ENCODE measurements around the gene CD207.

CD207 gene

DNA sequence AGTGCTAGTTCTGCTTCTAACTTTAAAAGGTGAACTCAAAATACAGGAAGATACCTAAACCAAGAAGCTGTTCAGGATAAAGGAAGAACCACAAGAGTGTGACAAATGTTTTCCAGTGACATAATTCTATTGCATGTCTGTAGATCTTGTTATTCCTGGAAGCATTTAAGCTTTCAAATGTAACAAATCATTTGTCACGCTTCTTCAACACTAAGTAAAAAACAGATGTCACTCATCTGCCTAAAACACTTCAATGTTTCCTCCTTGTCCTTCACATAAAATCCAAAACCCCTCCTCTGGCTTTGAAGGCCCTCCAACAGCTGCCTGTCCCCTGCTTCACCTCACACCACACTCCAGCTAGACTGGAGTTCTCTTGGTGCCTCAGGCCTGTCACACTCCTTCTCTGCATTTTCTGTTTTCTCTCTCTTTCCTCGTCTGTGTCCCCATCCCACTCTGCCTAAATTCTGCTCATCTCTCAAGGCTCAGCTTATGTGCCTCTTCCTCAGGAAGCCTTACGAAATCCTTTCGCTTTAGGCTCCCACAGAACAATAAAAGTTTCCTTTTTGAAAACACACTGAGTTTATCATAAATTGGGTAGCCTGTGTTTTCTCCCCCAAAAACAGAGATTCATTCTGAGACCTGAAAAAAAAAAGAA lies 8.8 kb downstream of the CD207 start:
- no peaks in the 10 kb centered on the region for H3K36me3 Mint-ChIP-seq (ENCODE audit: low read depth)
- TF ChIP-seq, protein P1, sequence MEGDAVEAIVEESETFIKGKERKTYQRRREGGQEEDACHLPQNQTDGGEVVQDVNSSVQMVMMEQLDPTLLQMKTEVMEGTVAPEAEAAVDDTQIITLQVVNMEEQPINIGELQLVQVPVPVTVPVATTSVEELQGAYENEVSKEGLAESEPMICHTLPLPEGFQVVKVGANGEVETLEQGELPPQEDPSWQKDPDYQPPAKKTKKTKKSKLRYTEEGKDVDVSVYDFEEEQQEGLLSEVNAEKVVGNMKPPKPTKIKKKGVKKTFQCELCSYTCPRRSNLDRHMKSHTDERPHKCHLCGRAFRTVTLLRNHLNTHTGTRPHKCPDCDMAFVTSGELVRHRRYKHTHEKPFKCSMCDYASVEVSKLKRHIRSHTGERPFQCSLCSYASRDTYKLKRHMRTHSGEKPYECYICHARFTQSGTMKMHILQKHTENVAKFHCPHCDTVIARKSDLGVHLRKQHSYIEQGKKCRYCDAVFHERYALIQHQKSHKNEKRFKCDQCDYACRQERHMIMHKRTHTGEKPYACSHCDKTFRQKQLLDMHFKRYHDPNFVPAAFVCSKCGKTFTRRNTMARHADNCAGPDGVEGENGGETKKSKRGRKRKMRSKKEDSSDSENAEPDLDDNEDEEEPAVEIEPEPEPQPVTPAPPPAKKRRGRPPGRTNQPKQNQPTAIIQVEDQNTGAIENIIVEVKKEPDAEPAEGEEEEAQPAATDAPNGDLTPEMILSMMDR (IDR thresholded peaks at IDR 0.05; ENCODE audit: unreplicated experiment in 3 of 3) = no peak
- H3K9me3 Mint-ChIP-seq = no peaks in the 10 kb centered on the region
- peaks cover 18% of the 10 kb centered on the region for H3K4me1 Mint-ChIP-seq
- peaks cover 17% of the 10 kb centered on the region for H3K27me3 Mint-ChIP-seq (ENCODE audit: low read depth)
- H3K4me3 Mint-ChIP-seq = no peak overlapping the region
- H3K27ac Mint-ChIP-seq = no peak overlapping the region

DNA sequence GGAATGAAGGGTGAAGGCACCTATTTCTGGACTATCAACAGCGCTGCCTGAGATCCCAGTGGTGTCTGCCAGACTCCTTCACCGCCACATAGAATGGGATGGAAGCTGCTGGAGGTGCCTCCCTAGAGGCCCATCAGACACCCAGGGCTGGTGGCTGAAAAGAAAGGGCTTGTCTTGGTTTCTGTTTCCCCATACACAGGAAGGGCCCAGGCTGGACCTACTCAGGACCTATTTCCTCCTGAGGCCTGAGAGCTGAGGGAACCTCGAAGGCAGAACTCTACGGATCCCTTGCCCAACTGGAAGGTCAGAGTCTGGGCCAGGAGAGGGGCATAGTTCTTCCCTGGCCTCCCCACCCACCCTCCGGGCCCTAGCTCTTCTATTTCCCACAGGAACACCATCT lies 12.4 kb downstream of the CD207 start:
- Mint-ChIP-seq H3K4me1 (peaks cover 12% of the 10 kb centered on the region), H3K36me3 (ENCODE audit: low read depth) (no peaks in the 10 kb centered on the region), H3K27me3 (ENCODE audit: low read depth) (peaks cover 26% of the 10 kb centered on the region), H3K9me3 (no peaks in the 10 kb centered on the region), H3K4me3 (no peak overlapping the region), H3K27ac (no peak overlapping the region)
- TF ChIP-seq, protein P1 (IDR thresholded peaks at IDR 0.05; ENCODE audit: unreplicated experiment in 3 of 3) = no peak

DNA sequence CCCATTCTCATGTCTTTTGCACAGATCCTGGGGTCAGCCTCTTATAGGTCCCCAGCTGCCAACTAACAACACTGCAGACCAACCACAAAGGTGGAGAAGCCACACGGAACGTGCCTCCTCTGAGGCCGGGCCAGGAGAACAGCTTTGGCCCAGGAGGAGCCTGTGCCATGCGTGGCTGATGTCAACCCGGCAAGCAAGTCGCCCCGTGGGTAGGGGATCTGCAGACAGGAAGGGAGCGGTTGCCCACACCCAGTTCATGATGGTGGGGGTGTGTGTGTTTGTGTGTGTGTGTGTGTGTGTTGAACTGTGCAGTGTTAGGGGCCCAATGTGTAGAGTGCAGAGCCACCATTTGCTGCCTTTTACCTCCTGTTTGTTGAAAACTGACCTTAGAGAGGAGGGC lies 12.8 kb downstream of the CD207 start:
- TF ChIP-seq, protein P1 (IDR thresholded peaks at IDR 0.05; ENCODE audit: unreplicated experiment in 3 of 3) = no peak
- peaks cover 12% of the 10 kb centered on the region for H3K4me1 Mint-ChIP-seq
- no peak overlapping the region for H3K27ac Mint-ChIP-seq
- H3K4me3 Mint-ChIP-seq = no peak overlapping the region
- H3K27me3 Mint-ChIP-seq (ENCODE audit: low read depth) = peaks cover 30% of the 10 kb centered on the region
- no peaks in the 10 kb centered on the region for H3K36me3 Mint-ChIP-seq (ENCODE audit: low read depth)
- H3K9me3 Mint-ChIP-seq = no peaks in the 10 kb centered on the region

DNA sequence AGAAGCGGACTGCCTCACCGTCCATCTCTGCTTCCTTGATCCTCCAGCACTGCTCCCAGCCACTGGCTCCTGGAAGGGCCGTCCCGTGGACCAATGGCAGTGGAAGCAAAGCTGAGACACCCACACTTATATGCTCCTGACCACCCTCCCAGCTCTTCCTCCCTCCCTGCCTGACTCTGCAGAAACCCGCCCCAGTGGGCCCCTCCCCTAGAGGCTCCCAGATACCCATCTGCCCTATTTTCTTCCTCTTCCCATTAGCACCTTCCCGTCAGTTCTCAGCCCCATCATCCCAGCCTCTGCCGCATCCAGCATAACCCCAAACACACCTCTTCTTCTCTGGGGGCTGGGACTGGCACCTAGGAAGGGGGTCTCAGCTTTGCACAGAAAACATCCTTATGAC lies 15.1 kb downstream of the CD207 start, which contains the start of gene CLEC4F:
Gene CLEC4F (minus strand): TSS at position 101 of the 400 bp plus-strand sequence. CDS start 76 bp downstream, at position 25.
- Mint-ChIP-seq H3K9me3 (no peaks in the 10 kb centered on the region), H3K4me1 (no peaks in the 10 kb centered on the region), H3K36me3 (ENCODE audit: low read depth) (no peaks in the 10 kb centered on the region), H3K27ac (no peak within 1 kb of the TSS), H3K4me3 (no peak within 1 kb of the TSS), H3K27me3 (ENCODE audit: low read depth) (peaks cover 26% of the 10 kb centered on the region)
- TF ChIP-seq, protein P1 (IDR thresholded peaks at IDR 0.05; ENCODE audit: unreplicated experiment in 3 of 3) = no peak

DNA sequence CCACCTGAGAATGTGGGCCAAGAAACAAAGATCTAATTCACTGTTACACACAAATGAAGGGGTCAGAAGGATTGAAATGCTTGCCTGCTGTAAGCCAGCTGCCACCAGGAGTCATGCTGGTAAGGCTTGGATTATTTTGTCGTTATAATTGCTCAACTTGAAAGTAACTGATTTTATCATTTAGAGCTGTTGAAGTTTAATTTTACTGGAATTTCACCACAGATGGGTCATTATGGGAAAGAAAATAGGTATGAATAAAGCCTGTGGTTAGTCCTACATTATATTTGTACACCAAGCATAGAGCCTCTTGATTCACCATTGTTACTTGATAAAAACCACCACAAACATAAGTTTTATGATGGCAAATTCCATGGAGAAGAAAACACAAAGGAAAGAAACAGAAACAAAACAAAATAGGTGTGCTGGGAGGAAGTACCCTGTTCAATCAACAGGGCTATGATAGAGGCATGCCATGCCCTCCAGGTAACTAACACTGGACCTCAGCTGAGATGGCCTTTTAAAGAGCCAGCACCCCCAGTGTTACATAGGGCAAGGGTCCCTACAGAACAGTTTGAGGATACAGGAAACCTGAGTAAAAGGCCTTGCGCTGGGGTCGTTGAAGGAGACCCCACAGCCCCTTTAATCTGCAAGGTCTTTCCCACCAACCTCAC lies 18.2 kb downstream of the CD207 start:
- Mint-ChIP-seq H3K27ac (no peak overlapping the region), H3K9me3 (no peaks in the 10 kb centered on the region), H3K4me1 (no peaks in the 10 kb centered on the region), H3K36me3 (ENCODE audit: low read depth) (no peaks in the 10 kb centered on the region), H3K4me3 (no peak overlapping the region), H3K27me3 (ENCODE audit: low read depth) (peaks cover 28% of the 10 kb centered on the region)
- TF ChIP-seq, protein P1 (IDR thresholded peaks at IDR 0.05; ENCODE audit: unreplicated experiment in 3 of 3) = no peak

DNA sequence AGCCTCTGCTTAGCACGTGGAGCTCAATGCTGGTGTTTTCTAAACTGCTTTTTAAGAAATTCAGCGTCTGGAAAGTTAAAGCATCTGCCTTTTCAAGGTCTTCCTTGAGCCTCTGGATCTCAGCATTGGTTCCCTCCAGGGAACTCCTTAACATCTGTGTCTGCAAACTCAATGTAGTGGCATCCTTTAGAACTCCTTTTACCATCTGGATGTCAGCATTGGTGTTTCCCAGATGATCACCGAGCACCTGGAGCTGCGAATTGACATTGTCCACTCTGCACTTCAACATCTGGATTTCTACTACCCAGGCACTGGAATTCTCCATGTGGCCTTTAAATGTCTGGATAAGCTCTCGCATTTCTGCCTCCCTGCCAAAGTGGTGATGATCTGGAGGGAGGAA lies 18.9 kb downstream of the CD207 start:
- Mint-ChIP-seq H3K9me3 (no peaks in the 10 kb centered on the region), H3K4me3 (no peak overlapping the region), H3K4me1 (no peaks in the 10 kb centered on the region), H3K36me3 (ENCODE audit: low read depth) (no peaks in the 10 kb centered on the region), H3K27ac (no peak overlapping the region), H3K27me3 (ENCODE audit: low read depth) (peaks cover 32% of the 10 kb centered on the region)
- TF ChIP-seq, protein P1 (IDR thresholded peaks at IDR 0.05; ENCODE audit: unreplicated experiment in 3 of 3) = no peak

All from nephron (organoid).